OCI-LY3 (cell line): Measurements from ENCODE around the gene NEURL1.

Experiments
- CTCF ChIP-seq: fragments of 200-600, 300-600 bp; sonication (generic); IDR thresholded peaks from 2 replicates; pipeline ENCODE4 v1.5.1; 2014; ENCODE audit warnings: antibody characterized with exemption, low read length, low read depth
- EZH2phosphoT487 ChIP-seq: fragments of 200-600 bp; shearing (Covaris generic); IDR thresholded peaks from 2 replicates; pipeline ENCODE4 v1.6.1; 2018; ENCODE audit warnings: antibody characterized with exemption, mixed run types, low read depth

- TF ChIP-seq CTCF: no peak
- TF ChIP-seq EZH2phosphoT487: no peak
Measured at GRCh38 chr10:103514244-103514643, 20.7 kb downstream of the NEURL1 start.
